Heart left ventricle (tissue), 16 donors: ENCODE results near the gene PSMB2. TPM values are rescaled to one million over a fixed set of nuclear protein-coding genes. Genes with fewer than 3 reads are reported as not detected.

Source experiments
- ATAC-seq, 4 donors: fragments of 200-7000 bp; cut with Tn5 transposase; one replicate each; pipeline ENCODE4 v1.9.1; 2020 to 2022; ENCODE audit warnings: moderate library complexity in 4 of 4, mild to moderate bottlenecking in 3 of 4, moderate number of reproducible peaks in 1 of 4
- DNase-seq, 5 donors: peaks; one replicate each; pipeline ENCODE4 v3.0.0-alpha.2; 2020
- H3K27ac ChIP-seq, 12 donors: fragments of 200-600 bp; sonication (generic) in 4 of 12; one replicate each; pipeline versions ENCODE4 v1.5.0 to v1.8.0; 2016 to 2022; ENCODE audit warnings: mild to moderate bottlenecking in 2 of 12
- H3K27me3 ChIP-seq, 9 donors: fragments of 200-600 bp; sonication (generic) in 2 of 9; one replicate each; pipeline versions ENCODE4 v1.5.1 to v1.8.0; 2016 to 2022; ENCODE audit warnings: mild to moderate bottlenecking in 3 of 9
- H3K36me3 ChIP-seq, 9 donors: fragments of 200-600 bp; sonication (generic) in 2 of 9; one replicate each; pipeline versions ENCODE4 v1.5.0 to v1.8.0; 2018 to 2022; ENCODE audit warnings: mild to moderate bottlenecking in 2 of 9
- H3K4me1 ChIP-seq, 12 donors: fragments of 200-600 bp; sonication (generic) in 4 of 12; one replicate each; pipeline versions ENCODE4 v1.5.0 to v1.8.0; 2016 to 2022; ENCODE audit warnings: mild to moderate bottlenecking in 3 of 12
- H3K4me3 ChIP-seq, 12 donors: fragments of 200-600 bp; sonication (generic) in 4 of 12; one replicate each; pipeline versions ENCODE4 v1.5.0 to v1.8.0; 2017 to 2022; ENCODE audit warnings: mild to moderate bottlenecking in 9 of 12, moderate library complexity in 4 of 12
- H3K9me3 ChIP-seq, 12 donors: fragments of 200-600 bp; sonication (generic) in 4 of 12; one replicate each; pipeline versions ENCODE4 v1.5.0 to v1.8.0; 2016 to 2022; ENCODE audit warnings: mild to moderate bottlenecking in 1 of 12
- CTCF ChIP-seq, 12 donors: fragments of 200-600 bp; sonication (generic) in 4 of 12; IDR thresholded peaks; one replicate each; pipeline versions ENCODE4 v1.5.0 to v1.8.0; 2018 to 2022; ENCODE audit warnings: antibody characterized with exemption in 12 of 12, mild to moderate bottlenecking in 5 of 12
- POLR2A ChIP-seq, 2 donors: fragments of 450-650 bp; IDR thresholded peaks; one replicate each; pipeline ENCODE4 v1.6.1; 2017; ENCODE audit warnings: antibody characterized with exemption in 2 of 2, mild to moderate bottlenecking in 2 of 2, moderate library complexity in 2 of 2
- WGBS, 4 donors: extraction: QIAGEN DNeasy Blood & Tissue Kit in 2 of 4; methylation state at CpG; one replicate each; pipeline versions ENCODE4 v1.1.5 to v1.1.7; 2013 to 2018; 5-methylcytosine and 5-hydroxymethylcytosine counted together
- intact Hi-C, 10 donors: fragments of 100-400 bp; cut with DNase I; formaldehyde crosslinking; loops; one replicate each; pipeline versions ENCODE4 v1.11.1 to v1.14.2; 2022
- polyA plus RNA-seq, 2 donors: library from polyadenylated mRNA; stranded (reverse); fragments of 200-250 nt; gene quantifications; one replicate each; pipeline ENCODE4 v1.2.3, GENCODE V29; 2013
- total RNA-seq, 9 donors: library from RNA; depleted of rRNA in 2 of 9; stranded (reverse); fragments of >200 nt in 2 of 9; fragmentation: NEBNext Ultra II Directional in 3 of 9; extraction: Animal tissue kit (Norgen Biotek cat#: 25700) in 3 of 9; gene quantifications; one replicate each; pipeline versions ENCODE4 v1.1.0 to v1.2.4, GENCODE V29; 2016 to 2023
- donor health status: ischemic (EF 13 %, LVEDD 7.1; RV severe dilation, severe dysfunction).
- donor health status: healthy with polysubstance abuse.
- donor health status: DM: no; HTN: yes; CAD: no.
- donor health status: DM: no; HTN: no; CAD: no.
- donor health status: ischemic (EF 25% LVEDD 6.9; RV normal size, moderate dysfunction).
- donor health status: ischemic (EF 25% LVEDD 5.7; RV mildly dilated, moderate dysfunction).
- donor health status: healthy.
- donor health status: DM: yes; HTN: yes; CAD: no.
- donor health status: ischemic (EF 35%, LVEDD 5.7; RV mildly dilated, moderate dysfunction).
- donor health status: nonischemic (EF 11% LVEDD 7.7; RV severe dilation, severe dysfunction).
- donor health status: DM: yes; HTN: yes; CAD: no.
- donor health status: PGD.
- donor health status: ischemic (EF 29% LVEDD 5.4; RV normal size, mild dysfunction).
- donor health status: nonischemic (EF 23%, LVEDD 6.1; RV moderate dilation, normal function).

The PSMB2 gene
- total and polyA plus RNA-seq, 11 donors: 36.3 to 60.0 (median 41.7) TPM

- no peaks in the 10 kb centered on the region for H3K36me3 ChIP-seq
- ATAC-seq (no peak), DNase-seq (no peak)
- TF ChIP-seq POLR2A (IDR thresholded peaks at IDR 0.05) (no peak), CTCF (IDR thresholded peaks at IDR 0.05) (no peak)
- intact Hi-C loops: no loop called here
- no peak overlapping the region for H3K27ac ChIP-seq
- H3K27me3 ChIP-seq: peaks cover 0 to 18% (median 0%) of the 10 kb centered on the region in 9 donors
- no peaks in the 10 kb centered on the region for H3K4me1 ChIP-seq
- H3K4me3 ChIP-seq: no peak overlapping the region
- no peaks in the 10 kb centered on the region for H3K9me3 ChIP-seq
- WGBS, 4 donors: 62 to 78% (median 68%) methylated on average over 9 of the region's 9 CpGs
Observed at GRCh38 chr1:35663434-35663833, 22.1 kb upstream of the PSMB2 start.

- Histone ChIP-seq H3K9me3 (no peaks in the 10 kb centered on the region), H3K36me3 (no peaks in the 10 kb centered on the region), H3K27me3 (peaks cover 0 to 18% (median 0%) of the 10 kb centered on the region in 9 donors), H3K4me1 (no peaks in the 10 kb centered on the region), H3K27ac (no peak overlapping the region), H3K4me3 (no peak overlapping the region)
- TF ChIP-seq POLR2A (IDR thresholded peaks at IDR 0.05): no peak
- no peak for TF ChIP-seq CTCF (IDR thresholded peaks at IDR 0.05)
- ATAC-seq (no peak), DNase-seq (no peak)
- intact Hi-C loops: no loop called here
- 85 to 96% (median 92%) methylated on average over 2 of the region's 2 CpGs for WGBS, 4 donors
Observed at GRCh38 chr1:35661474-35661795, 20.1 kb upstream of the PSMB2 start.

GRCh38 chr1:35660581-35661473 lies 19.5 kb upstream of the PSMB2 start:
- no peak overlapping the region for H3K27ac ChIP-seq
- H3K27me3 ChIP-seq: peaks cover 0 to 14% (median 0%) of the 10 kb centered on the region in 9 donors
- ATAC-seq (no peak), DNase-seq (no peak)
- no peak overlapping the region for H3K4me3 ChIP-seq
- no peaks in the 10 kb centered on the region for H3K36me3 ChIP-seq
- 49 to 56% (median 53%) methylated on average over 5 of the region's 5 CpGs for WGBS, 4 donors
- TF ChIP-seq POLR2A (IDR thresholded peaks at IDR 0.05): no peak
- no peak for TF ChIP-seq CTCF (IDR thresholded peaks at IDR 0.05)
- no peaks in the 10 kb centered on the region for H3K9me3 ChIP-seq
- intact Hi-C loops: no loop called here
- no peaks in the 10 kb centered on the region for H3K4me1 ChIP-seq

- WGBS, 4 donors: 22 to 28% (median 24%) methylated on average over 6 of the region's 6 CpGs
- no peak for TF ChIP-seq CTCF (IDR thresholded peaks at IDR 0.05)
- no peak for TF ChIP-seq POLR2A (IDR thresholded peaks at IDR 0.05)
- DNase-seq (no peak), ATAC-seq (no peak)
- H3K36me3 ChIP-seq: no peaks in the 10 kb centered on the region
- H3K4me3 ChIP-seq: no peak overlapping the region
- no peak overlapping the region for H3K27ac ChIP-seq
- intact Hi-C loops: loop anchor here in 1 of 10 donors (5.0 kb wide), 1 partner anchor 98 kb away; no protein-coding TSS in a partner anchor
- H3K4me1 ChIP-seq: no peaks in the 10 kb centered on the region
- peaks cover 0 to 11% (median 0%) of the 10 kb centered on the region in 9 donors for H3K27me3 ChIP-seq
- H3K9me3 ChIP-seq: no peaks in the 10 kb centered on the region
Observed at GRCh38 chr1:35659589-35659988, 18.3 kb upstream of the PSMB2 start.
